ENCODE results near the gene GAL3ST3.

GAL3ST3 gene

DNA sequence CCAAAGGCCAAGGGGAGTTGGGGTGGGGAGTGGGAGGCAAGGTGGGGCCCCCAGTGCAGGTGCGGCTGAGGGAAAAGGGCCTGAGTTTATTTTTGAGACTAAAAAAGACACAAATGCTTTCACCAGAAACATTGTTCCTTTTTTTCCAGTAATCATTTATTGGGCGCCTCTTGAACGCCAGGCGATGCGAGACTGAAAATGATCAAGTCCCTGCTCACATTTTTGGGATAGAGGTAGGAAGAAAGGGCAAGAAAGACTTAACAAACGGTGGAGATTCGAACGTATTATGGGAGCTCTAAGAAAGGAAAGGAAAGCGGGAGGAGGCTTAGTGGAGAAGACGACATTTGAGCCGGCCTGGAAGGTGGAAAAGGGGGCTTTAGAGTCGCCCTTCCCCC is 2.4 kb upstream of the GAL3ST3 start:
- Histone ChIP-seq H3K27me3 (ENCODE audit: insufficient read depth, low read length) (no peaks in the 10 kb centered on the region), H3K9ac (ENCODE audit: low read length) (peak overlapping the region; percentile 73), H3K9me2 (ENCODE audit: low read depth, low read length) (no peaks in the 10 kb centered on the region), H3K4me3 (ENCODE audit: low read depth, low read length, poor library complexity, severe bottlenecking) (peak overlapping the region; percentile 91), H3F3A (ENCODE audit: insufficient read depth, low read length) (no peaks in the 10 kb centered on the region), H3K4me2 (ENCODE audit: low read length) (peak overlapping the region; percentile 88), H3K27ac (ENCODE audit: low read depth, low read length, poor library complexity, severe bottlenecking) (peak overlapping the region; percentile 27), H3K79me2 (ENCODE audit: insufficient read depth, low read length) (peaks cover 16% of the 10 kb centered on the region), H2AFZ (ENCODE audit: low read length) (no peak overlapping the region), H3K36me3 (ENCODE audit: insufficient read depth, low read length) (peaks cover 29% of the 10 kb centered on the region), H3K4me1 (ENCODE audit: insufficient read depth, low read length, severe bottlenecking) (peaks cover 25% of the 10 kb centered on the region), H3K9me3 (ENCODE audit: low read length) (no peaks in the 10 kb centered on the region), H4K20me1 (ENCODE audit: insufficient read depth, low read length) (no peaks in the 10 kb centered on the region)
- no peak for TF ChIP-seq EZH2 (IDR thresholded peaks at IDR 0.05; ENCODE audit: borderline replicate concordance, low read length)
- TF ChIP-seq, protein P1, sequence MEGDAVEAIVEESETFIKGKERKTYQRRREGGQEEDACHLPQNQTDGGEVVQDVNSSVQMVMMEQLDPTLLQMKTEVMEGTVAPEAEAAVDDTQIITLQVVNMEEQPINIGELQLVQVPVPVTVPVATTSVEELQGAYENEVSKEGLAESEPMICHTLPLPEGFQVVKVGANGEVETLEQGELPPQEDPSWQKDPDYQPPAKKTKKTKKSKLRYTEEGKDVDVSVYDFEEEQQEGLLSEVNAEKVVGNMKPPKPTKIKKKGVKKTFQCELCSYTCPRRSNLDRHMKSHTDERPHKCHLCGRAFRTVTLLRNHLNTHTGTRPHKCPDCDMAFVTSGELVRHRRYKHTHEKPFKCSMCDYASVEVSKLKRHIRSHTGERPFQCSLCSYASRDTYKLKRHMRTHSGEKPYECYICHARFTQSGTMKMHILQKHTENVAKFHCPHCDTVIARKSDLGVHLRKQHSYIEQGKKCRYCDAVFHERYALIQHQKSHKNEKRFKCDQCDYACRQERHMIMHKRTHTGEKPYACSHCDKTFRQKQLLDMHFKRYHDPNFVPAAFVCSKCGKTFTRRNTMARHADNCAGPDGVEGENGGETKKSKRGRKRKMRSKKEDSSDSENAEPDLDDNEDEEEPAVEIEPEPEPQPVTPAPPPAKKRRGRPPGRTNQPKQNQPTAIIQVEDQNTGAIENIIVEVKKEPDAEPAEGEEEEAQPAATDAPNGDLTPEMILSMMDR (IDR thresholded peaks at IDR 0.05; ENCODE audit: low read length): no peak

DNA sequence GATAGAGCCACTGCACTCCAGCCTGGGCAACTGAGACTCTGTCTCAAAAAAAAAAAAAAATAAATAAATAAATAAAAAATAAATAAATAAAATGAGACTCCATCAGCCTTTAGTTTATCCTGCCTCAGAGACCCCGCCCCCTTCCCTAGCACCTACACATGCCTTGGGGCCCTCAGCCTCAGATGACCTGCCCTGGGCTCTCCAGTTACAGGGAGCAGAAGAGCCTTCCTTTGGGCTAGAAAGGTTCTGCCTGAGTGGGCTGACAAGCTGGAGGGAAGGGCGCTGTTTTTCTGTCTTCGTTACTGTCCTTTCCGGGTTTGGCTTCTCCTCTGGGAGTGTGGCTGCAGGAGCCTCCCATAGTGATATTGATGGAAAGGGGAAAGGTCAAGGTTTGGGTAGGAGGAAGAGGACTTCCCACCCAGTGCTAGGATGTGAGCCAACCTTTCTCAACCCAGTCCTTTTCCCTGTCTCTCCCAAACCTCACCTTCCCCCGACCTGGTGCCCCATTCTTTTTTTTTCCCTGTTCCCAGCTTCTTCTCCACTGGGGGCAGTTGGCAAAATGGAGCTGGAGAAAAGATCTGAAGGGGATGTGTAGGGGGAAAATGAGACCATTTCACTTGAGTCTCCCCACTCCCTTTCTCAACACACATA is 1.7 kb upstream of the GAL3ST3 start:
- Histone ChIP-seq H3K9me3 (ENCODE audit: low read length) (no peaks in the 10 kb centered on the region), H3K4me1 (ENCODE audit: insufficient read depth, low read length, severe bottlenecking) (peaks cover 25% of the 10 kb centered on the region), H3K27me3 (ENCODE audit: insufficient read depth, low read length) (peaks cover 5% of the 10 kb centered on the region; the same call in 1 of the 2 replicates), H3K4me2 (ENCODE audit: low read length) (peak overlapping the region; percentile 88; the same call in 1 of the 2 replicates), H4K20me1 (ENCODE audit: insufficient read depth, low read length) (no peaks in the 10 kb centered on the region), H3F3A (ENCODE audit: insufficient read depth, low read length) (no peaks in the 10 kb centered on the region), H3K9me2 (ENCODE audit: low read depth, low read length) (no peaks in the 10 kb centered on the region), H3K27ac (ENCODE audit: low read depth, low read length, poor library complexity, severe bottlenecking) (no peak overlapping the region), H3K9ac (ENCODE audit: low read length) (peak overlapping the region; percentile 73; the same call in 1 of the 2 replicates), H3K79me2 (ENCODE audit: insufficient read depth, low read length) (peaks cover 16% of the 10 kb centered on the region), H2AFZ (ENCODE audit: low read length) (no peak overlapping the region), H3K36me3 (ENCODE audit: insufficient read depth, low read length) (peaks cover 22% of the 10 kb centered on the region), H3K4me3 (ENCODE audit: low read depth, low read length, poor library complexity, severe bottlenecking) (peak overlapping the region; percentile 91)
- TF ChIP-seq EZH2 (IDR thresholded peaks at IDR 0.05; ENCODE audit: borderline replicate concordance, low read length): no peak
- TF ChIP-seq, protein P1 (IDR thresholded peaks at IDR 0.05; ENCODE audit: low read length): no peak

DNA sequence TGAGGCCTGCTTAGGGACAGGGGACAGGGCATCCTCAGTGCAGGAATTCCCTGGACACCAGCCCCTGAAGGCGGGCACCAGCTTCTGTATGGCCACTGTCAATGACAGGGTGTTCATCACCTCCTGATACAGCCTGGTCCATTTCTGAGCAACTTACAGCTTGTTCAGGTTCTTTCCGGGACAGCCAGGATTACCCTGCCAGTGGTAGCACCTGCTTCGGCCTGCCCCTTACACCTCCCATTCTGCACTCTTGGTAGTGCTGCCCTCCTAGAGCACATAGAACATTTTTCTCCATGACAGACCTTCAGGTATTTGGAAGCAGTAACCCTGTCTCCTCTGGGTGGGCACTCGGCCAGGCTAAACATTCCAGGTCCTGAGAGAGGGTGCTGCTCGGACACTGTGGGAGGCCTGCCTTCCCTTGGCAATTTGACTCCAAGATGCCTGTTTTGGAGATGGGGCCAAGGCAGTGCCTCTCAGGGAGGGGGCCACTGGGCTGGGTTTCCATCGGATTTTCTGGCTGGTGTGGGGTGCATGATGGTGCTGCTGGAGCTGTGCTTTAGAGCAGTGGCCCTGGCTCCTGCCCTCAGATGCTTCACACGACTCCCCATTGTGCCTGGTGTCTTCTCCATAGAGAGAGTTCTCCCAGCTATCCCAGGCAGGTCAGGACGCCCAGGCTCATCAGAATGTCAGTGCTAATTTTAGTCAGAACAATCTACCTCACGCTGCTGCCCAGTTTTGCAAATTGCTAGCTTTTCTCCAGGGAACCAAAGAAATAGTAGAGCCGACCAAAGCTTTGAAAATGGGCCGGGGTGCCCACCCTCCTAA is 1.2 kb downstream of the GAL3ST3 start:
- Histone ChIP-seq H3K4me2 (ENCODE audit: low read length) (no peak overlapping the region), H3K79me2 (ENCODE audit: insufficient read depth, low read length) (peaks cover 5% of the 10 kb centered on the region), H3F3A (ENCODE audit: insufficient read depth, low read length) (no peaks in the 10 kb centered on the region), H3K9me3 (ENCODE audit: low read length) (no peaks in the 10 kb centered on the region), H3K9me2 (ENCODE audit: low read depth, low read length) (no peaks in the 10 kb centered on the region), H3K27ac (ENCODE audit: low read depth, low read length, poor library complexity, severe bottlenecking) (no peak overlapping the region), H3K4me1 (ENCODE audit: insufficient read depth, low read length, severe bottlenecking) (peaks cover 25% of the 10 kb centered on the region), H3K27me3 (ENCODE audit: insufficient read depth, low read length) (peaks cover 5% of the 10 kb centered on the region; the same call in 1 of the 2 replicates), H2AFZ (ENCODE audit: low read length) (no peak overlapping the region), H4K20me1 (ENCODE audit: insufficient read depth, low read length) (no peaks in the 10 kb centered on the region), H3K4me3 (ENCODE audit: low read depth, low read length, poor library complexity, severe bottlenecking) (no peak overlapping the region), H3K36me3 (ENCODE audit: insufficient read depth, low read length) (no peaks in the 10 kb centered on the region), H3K9ac (ENCODE audit: low read length) (no peak overlapping the region)
- TF ChIP-seq, protein P1 (IDR thresholded peaks at IDR 0.05; ENCODE audit: low read length): no peak
- no peak for TF ChIP-seq EZH2 (IDR thresholded peaks at IDR 0.05; ENCODE audit: borderline replicate concordance, low read length)

Data from OCI-LY1 (cell line).